IPS-18c (cell line): ENCODE results near the gene MYDGF.

Source experiments
- H3K4me3 ChIP-seq: 2 replicates; pipeline ENCODE4 v1.7.0; 2013; ENCODE audit warnings: low read depth, mild to moderate bottlenecking, low read length, moderate library complexity; ENCODE audit not compliant: insufficient read depth
- H3K9me3 ChIP-seq: one replicate; pipeline ENCODE4 v1.6.1; 2013; ENCODE audit warnings: mild to moderate bottlenecking, low read length, moderate library complexity; ENCODE audit not compliant: control insufficient read depth, insufficient read depth

The MYDGF gene

GRCh38 chr19:4636761-4637160, 33.4 kb downstream of the MYDGF start:
- no peak overlapping the region for H3K4me3 ChIP-seq
- H3K9me3 ChIP-seq: no peaks in the 10 kb centered on the region

GRCh38 chr19:4636151-4636717, 33.9 kb downstream of the MYDGF start:
- H3K4me3 ChIP-seq: peak overlapping the region; percentile 73
- H3K9me3 ChIP-seq: no peaks in the 10 kb centered on the region

DNA sequence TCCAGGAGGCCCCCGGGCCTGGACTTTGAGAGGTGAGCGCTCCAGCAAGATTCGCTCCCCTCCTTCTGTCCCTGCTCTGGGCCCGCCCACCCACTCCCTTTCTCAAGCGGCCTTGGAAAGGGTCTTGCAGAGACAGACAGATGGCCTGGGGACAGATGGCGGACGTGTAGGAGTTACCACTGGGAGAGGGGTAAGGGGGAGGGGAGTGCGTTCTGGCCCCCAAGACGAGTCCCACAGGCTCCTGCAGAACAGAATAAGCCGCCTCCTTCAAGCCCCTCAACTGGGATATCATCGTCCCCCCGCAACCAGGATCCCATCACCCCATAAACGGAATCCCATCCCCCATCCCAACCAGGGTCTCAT, 34.4 kb downstream of the MYDGF start:
- no peaks in the 10 kb centered on the region for H3K9me3 ChIP-seq
- peak overlapping the region; percentile 73 for H3K4me3 ChIP-seq

GRCh38 chr19:4633140-4633967, 36.8 kb downstream of the MYDGF start:
- H3K9me3 ChIP-seq: no peaks in the 10 kb centered on the region

GRCh38 chr19:4624733-4625362, 45.3 kb downstream of the MYDGF start:
- H3K4me3 ChIP-seq: no peak overlapping the region
- no peaks in the 10 kb centered on the region for H3K9me3 ChIP-seq

More at GRCh38 chr19:4633140-4633967, 36.8 kb downstream of the MYDGF start:
- no peak overlapping the region for H3K4me3 ChIP-seq

- no peak overlapping the region for H3K4me3 ChIP-seq
These were observed 45.8 kb downstream of the MYDGF start for GRCh38 chr19:4624301-4624700.

GRCh38 chr19:4622695-4623421, 47.3 kb downstream of the MYDGF start:
- H3K4me3 ChIP-seq: no peak overlapping the region

More at GRCh38 chr19:4624301-4624700, 45.8 kb downstream of the MYDGF start:
- no peaks in the 10 kb centered on the region for H3K9me3 ChIP-seq

DNA sequence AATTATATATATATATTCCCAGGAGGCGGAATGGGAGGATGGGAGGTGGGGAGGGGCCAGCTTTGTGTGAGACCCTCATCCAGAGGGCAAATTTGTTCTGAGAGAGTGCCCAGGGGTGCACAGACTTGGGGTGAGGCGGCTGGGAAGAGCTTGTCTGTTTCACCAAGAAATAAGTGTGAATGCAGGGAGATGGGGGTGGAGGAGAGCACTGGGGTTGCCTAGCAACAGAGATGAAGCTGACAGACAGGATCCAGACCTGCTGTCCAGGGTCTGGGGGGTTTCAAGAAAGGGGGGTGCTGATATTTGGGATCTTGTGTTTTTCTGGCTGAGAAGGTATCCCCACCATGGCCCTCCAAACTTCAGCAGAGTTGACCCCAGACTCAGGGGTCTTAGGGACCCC, 49.5 kb downstream of the MYDGF start:
- no peaks in the 10 kb centered on the region for H3K9me3 ChIP-seq
- H3K4me3 ChIP-seq: no peak overlapping the region

More at GRCh38 chr19:4622695-4623421, 47.3 kb downstream of the MYDGF start:
- H3K9me3 ChIP-seq: no peaks in the 10 kb centered on the region

DNA sequence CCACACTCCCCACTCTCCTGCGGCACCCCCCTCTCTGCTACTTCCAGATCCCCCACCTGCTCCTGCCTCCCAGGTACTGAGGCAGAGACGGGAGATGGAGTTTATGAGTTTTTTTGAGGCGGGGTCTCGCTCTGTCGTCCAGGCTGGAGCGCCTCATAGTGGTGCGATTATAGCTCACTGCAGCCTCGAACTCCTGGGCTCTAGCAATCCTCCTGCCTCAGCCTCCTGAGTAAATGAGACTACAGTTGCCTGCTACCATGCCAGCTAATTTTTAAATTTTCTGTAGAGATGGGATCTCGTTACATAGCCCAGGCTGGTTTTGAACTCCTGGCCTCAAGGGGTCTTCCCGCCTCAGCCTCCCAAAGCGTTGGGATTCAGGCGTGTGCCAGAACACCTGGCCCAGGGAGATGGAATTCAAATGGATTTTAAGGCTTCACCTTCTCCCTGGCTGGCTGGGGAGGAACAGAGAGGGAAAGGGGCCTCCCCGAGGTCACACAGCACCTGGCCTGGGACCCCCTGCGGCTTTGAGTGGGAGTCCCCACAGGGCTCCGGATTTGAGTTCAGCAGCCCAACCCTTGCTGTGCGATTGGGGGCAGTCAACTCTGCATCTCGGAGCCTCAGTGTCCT, 50.4 kb downstream of the MYDGF start:
- H3K4me3 ChIP-seq: no peak overlapping the region
- no peaks in the 10 kb centered on the region for H3K9me3 ChIP-seq

DNA sequence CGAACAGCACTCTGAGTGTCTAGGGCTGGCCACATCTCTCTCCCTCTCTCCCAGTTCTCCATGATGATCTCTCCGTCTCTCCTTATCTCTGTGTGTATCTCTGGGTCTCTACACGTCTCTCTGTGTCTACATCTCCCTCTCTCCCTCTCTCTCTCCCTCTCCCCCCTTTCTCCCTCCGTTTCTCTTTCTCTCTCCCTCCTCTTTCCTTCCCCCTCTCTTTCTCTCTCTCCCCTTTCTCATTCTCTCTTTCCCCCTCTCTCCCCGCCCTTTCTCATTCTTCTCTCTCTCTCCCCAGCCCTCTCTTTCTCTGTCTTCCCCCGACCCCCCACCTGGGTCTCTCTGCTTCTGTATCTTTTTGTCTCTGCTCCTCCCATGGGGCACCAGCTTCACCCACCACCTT, 52.1 kb downstream of the MYDGF start:
- H3K4me3 ChIP-seq: no peak overlapping the region

GRCh38 chr19:4613254-4613751, 56.8 kb downstream of the MYDGF start:
- H3K4me3 ChIP-seq: no peak overlapping the region
- H3K9me3 ChIP-seq: no peaks in the 10 kb centered on the region

More for the DNA sequence above, 52.1 kb downstream of the MYDGF start:
- H3K9me3 ChIP-seq: no peaks in the 10 kb centered on the region

- Histone ChIP-seq H3K9me3 (no peaks in the 10 kb centered on the region), H3K4me3 (no peak overlapping the region)
These were observed 60.1 kb downstream of the MYDGF start for GRCh38 chr19:4609878-4610511.
